HCT116 (cell line): Measurements from ENCODE around the gene SLC19A1. TPM values are rescaled to one million over a fixed set of nuclear protein-coding genes. Genes with fewer than 3 reads are reported as not detected.

Experiments used
- ATAC-seq: fragments of 200-7000 bp; cut with Tn5 transposase; 2 replicates; pipeline ENCODE4 v1.9.1; 2020; ENCODE audit warnings: mild to moderate bottlenecking, moderate library complexity
- BruUV-seq: library from RNA; stranded (reverse); fragments of 400-500 nt; replicated peaks from 2 replicates; lab custom pipeline; 2021; lab: Mats Ljungman, UMichigan
- CTCF ChIA-PET: fragments of 300-600 bp; sonication (Branson Sonifier 250); formaldehyde crosslinking; loops from one replicate; lab custom pipeline; 2021; ENCODE audit warnings: antibody characterized with exemption; lab: Charles Lee
- POLR2A ChIA-PET: fragments of 300-600, 350-600 bp; sonication (Branson Sonifier 250); formaldehyde crosslinking; loops from one replicate; lab custom pipeline; 2021; ENCODE audit warnings: antibody characterized with exemption; lab: Charles Lee
- RAD21 ChIA-PET, 2 experiments: fragments of 300-600 bp; sonication (Branson Sonifier 250); formaldehyde crosslinking; loops; one replicate each; lab custom pipeline; 2023; ENCODE audit warnings: low total read pairs in 2 of 2; ENCODE audit not compliant: uncharacterized antibody in 2 of 2, unreplicated experiment in 2 of 2, low non-redundant PET in 1 of 2; lab: Charles Lee
- DNase-seq: peaks from one replicate; pipeline ENCODE4 v3.0.0-alpha.2; 2010; ENCODE audit warnings: low read depth, low spot score
- H2AFZ ChIP-seq: fragments of 200-600 bp; shearing (Covaris generic), sonication (generic); 2 replicates; pipeline ENCODE4 v1.6.1; 2017; ENCODE audit warnings: low read depth, mixed run types, mixed read lengths, antibody characterized with exemption, low read length; ENCODE audit not compliant: poor library complexity, severe bottlenecking
- H3K27ac ChIP-seq: 2 replicates; pipeline ENCODE4 v1.5.1; 2012; ENCODE audit warnings: low read depth, low read length
- H3K27me3 ChIP-seq: fragments of 200-600 bp; sonication (generic); 2 replicates; pipeline ENCODE4 v1.6.1; 2016; ENCODE audit warnings: mixed run types, low read length, mixed read lengths; ENCODE audit not compliant: insufficient read depth
- H3K36me3 ChIP-seq, 2 experiments: fragments of 200-500 bp in 1 of 2; fragments of 200-600 bp in 1 of 2; sonication (Bioruptor generic) in 1 of 2; sonication (generic) in 1 of 2; 2 replicates each; pipeline versions ENCODE4 v1.5.1 to v1.6.1; 2014 to 2016; ENCODE audit warnings: low read length in 2 of 2, inconsistent platforms in 1 of 2, mixed read lengths in 1 of 2, mixed run types in 1 of 2; ENCODE audit not compliant: insufficient read depth in 2 of 2, control insufficient read depth in 1 of 2
- H3K4me1 ChIP-seq, 2 experiments: fragments of 200-600 bp in 1 of 2; sonication (generic) in 1 of 2; 2 replicates each; pipeline versions ENCODE4 v1.5.1 to v1.6.1; 2012 to 2017; ENCODE audit warnings: low read length in 2 of 2, inconsistent platforms in 1 of 2, mild to moderate bottlenecking in 1 of 2, mixed read lengths in 1 of 2, mixed run types in 1 of 2, moderate library complexity in 1 of 2; ENCODE audit not compliant: insufficient read depth in 2 of 2, control insufficient read depth in 1 of 2
- H3K4me2 ChIP-seq: fragments of 200-600 bp; sonication (generic); 2 replicates; pipeline ENCODE4 v1.6.1; 2017; ENCODE audit warnings: mixed run types, low read length, mixed read lengths
- H3K4me3 ChIP-seq, 2 experiments: fragments of 200-600 bp in 1 of 2; sonication (generic) in 1 of 2; replicated peaks in 1 of 2; 2 replicates each; pipeline ENCODE4 v1.5.1; 2011 to 2016; ENCODE audit warnings: low read length in 2 of 2, control low read depth in 1 of 2, low read depth in 1 of 2, mild to moderate bottlenecking in 1 of 2, mixed read lengths in 1 of 2, mixed run types in 1 of 2
- H3K79me2 ChIP-seq: fragments of 200-600 bp; sonication (generic); 2 replicates; pipeline ENCODE4 v1.6.1; 2017; ENCODE audit warnings: mild to moderate bottlenecking, mixed run types, low read length, moderate library complexity, mixed read lengths; ENCODE audit not compliant: insufficient read depth
- H3K9ac ChIP-seq: fragments of 200-600 bp; sonication (generic); 2 replicates; pipeline ENCODE4 v1.6.1; 2016; ENCODE audit warnings: low read length, mixed read lengths
- H3K9me2 ChIP-seq: fragments of 200-600 bp; sonication (generic), shearing (Covaris generic); 2 replicates; pipeline ENCODE4 v1.6.1; 2017; ENCODE audit warnings: mixed run types, mild to moderate bottlenecking, moderate library complexity; ENCODE audit not compliant: insufficient read depth
- H3K9me3 ChIP-seq, 2 experiments: fragments of 200-500 bp in 1 of 2; fragments of 200-600 bp in 1 of 2; sonication (Bioruptor generic) in 1 of 2; sonication (generic) in 1 of 2; 2 replicates each; pipeline ENCODE4 v1.6.1; 2014 to 2017; ENCODE audit warnings: low read length in 2 of 2, mixed read lengths in 2 of 2, inconsistent platforms in 1 of 2, low read depth in 1 of 2, mild to moderate bottlenecking in 1 of 2, mixed run types in 1 of 2, moderate library complexity in 1 of 2; ENCODE audit not compliant: control insufficient read depth in 1 of 2, insufficient read depth in 1 of 2
- H4K20me1 ChIP-seq: fragments of 200-600 bp; sonication (generic), shearing (Covaris generic); 2 replicates; pipeline ENCODE4 v1.6.1; 2017; ENCODE audit warnings: mixed run types, mild to moderate bottlenecking, moderate library complexity; ENCODE audit not compliant: insufficient read depth
- ATF3 ChIP-seq: IDR thresholded peaks from 2 replicates; pipeline ENCODE4 v1.6.1; 2012
- EZH2 ChIP-seq: fragments of 200-600 bp; sonication (generic); IDR thresholded peaks from 2 replicates; pipeline ENCODE4 v1.6.1; 2017; ENCODE audit warnings: antibody characterized with exemption, mixed run types
- EZH2phosphoT487 ChIP-seq: fragments of 200-600 bp; IDR thresholded peaks from 2 replicates; pipeline ENCODE4 v1.6.1; 2018; ENCODE audit warnings: antibody characterized with exemption, borderline replicate concordance
- FOSL1 ChIP-seq: IDR thresholded peaks from 2 replicates; pipeline ENCODE4 v1.6.1; 2012; ENCODE audit warnings: low read depth
- JUND ChIP-seq: IDR thresholded peaks from 2 replicates; pipeline ENCODE4 v1.6.1; 2012
- POLR2A ChIP-seq: IDR thresholded peaks from 2 replicates; pipeline ENCODE4 v1.7.0; 2011; ENCODE audit warnings: borderline replicate concordance; ENCODE audit not compliant: insufficient read depth, insufficient read length; ENCODE audit errors: extremely low read depth
- ZBTB33 ChIP-seq: IDR thresholded peaks from 2 replicates; pipeline ENCODE4 v1.6.1; 2011; ENCODE audit warnings: mild to moderate bottlenecking, low read length, moderate library complexity; ENCODE audit not compliant: insufficient replicate concordance; ENCODE audit errors: extremely low read depth
- ZNF274 ChIP-seq: fragments of 200-500 bp; sonication (Bioruptor generic); IDR thresholded peaks from 2 replicates; pipeline ENCODE4 v1.6.1; 2014; ENCODE audit warnings: mild to moderate bottlenecking, low read depth, low read length, inconsistent platforms
- intact Hi-C: fragments of 100-400 bp; cut with micrococcal nuclease; formaldehyde crosslinking; loops from 2 replicates; pipeline ENCODE4 v1.10.0; 2022
- total RNA-seq: library from RNA; stranded (reverse); gene quantifications from one replicate; pipeline ENCODE4 v1.2.1, GENCODE V29; 2021; ENCODE audit not compliant: unreplicated experiment

The SLC19A1 gene
- total RNA-seq, 1 experiment from 2014 or later: 50.2 TPM

- RAD21 ChIA-PET: no interaction called here
- no peaks in the 10 kb centered on the region for H4K20me1 ChIP-seq
- H2AFZ ChIP-seq: no peak overlapping the region
- H3K27ac ChIP-seq: no peak overlapping the region
- no peaks in the 10 kb centered on the region; a peak in 1 of 4 replicates for H3K4me1 ChIP-seq
- TF ChIP-seq EZH2 (no peak), EZH2phosphoT487 (no peak)
- no peaks in the 10 kb centered on the region for H3K9me3 ChIP-seq
- H3K4me2 ChIP-seq: no peak overlapping the region
- CTCF ChIA-PET: no interaction called here
- no peaks in the 10 kb centered on the region for H3K9me2 ChIP-seq
- ATAC-seq (peak; percentile 31), DNase-seq (no peak)
- POLR2A ChIA-PET: interaction anchor here (0.6 kb wide), 1 partner anchor 31 kb away, joined by 3 read pairs; no protein-coding TSS in a partner anchor
- no peaks in the 10 kb centered on the region for H3K27me3 ChIP-seq
- no peak overlapping the region for H3K4me3 ChIP-seq
- intact Hi-C loops: no loop called here
- H3K36me3 ChIP-seq: 0 out of 4 replicates have a peak, but pooled peaks cover 0 to 2% of the 10 kb centered on the region in 2 experiments
- H3K79me2 ChIP-seq: no peaks in the 10 kb centered on the region
- no TSS peak for BruUV-seq
- H3K9ac ChIP-seq: no peak overlapping the region
These were observed 35.9 kb downstream of the SLC19A1 start for GRCh38 chr21:45506241-45506817.

GRCh38 chr21:45505416-45506021, 36.7 kb downstream of the SLC19A1 start:
- Histone ChIP-seq H3K27me3 (no peaks in the 10 kb centered on the region), H3K9me3 (no peaks in the 10 kb centered on the region), H3K27ac (no peak overlapping the region), H2AFZ (no peak overlapping the region), H3K9ac (no peak overlapping the region), H3K9me2 (no peaks in the 10 kb centered on the region), H3K36me3 (no peaks in the 10 kb centered on the region), H3K4me1 (no peaks in the 10 kb centered on the region; a peak in 1 of 4 replicates), H4K20me1 (no peaks in the 10 kb centered on the region), H3K4me2 (no peak overlapping the region), H3K4me3 (no peak overlapping the region), H3K79me2 (no peaks in the 10 kb centered on the region)
- RAD21 ChIA-PET: no interaction called here
- no TSS peak for BruUV-seq
- no peak for TF ChIP-seq FOSL1
- TF ChIP-seq ATF3: no peak
- TF ChIP-seq JUND: no peak
- TF ChIP-seq POLR2A: no peak
- TF ChIP-seq ZBTB33: no peak
- TF ChIP-seq ZNF274: no peak
- no peak for ATAC-seq
- POLR2A ChIA-PET: no interaction called here
- CTCF ChIA-PET: no interaction called here
- intact Hi-C loops: no loop called here
- no peak for DNase-seq
